ENCODE data around the gene SLC25A6. TPM values are rescaled to one million over a fixed set of nuclear protein-coding genes. Genes with fewer than 3 reads are reported as not detected.
"Not testable (repeated sequence)": the region's sequence is repeated elsewhere in the genome, so short reads cannot be mapped to it uniquely, and the experiment has no call there.

The SLC25A6 gene
- polyA plus RNA-seq, 1 of the 3 experiments (the other 2 are of a cell fraction), result 981 TPM

DNA sequence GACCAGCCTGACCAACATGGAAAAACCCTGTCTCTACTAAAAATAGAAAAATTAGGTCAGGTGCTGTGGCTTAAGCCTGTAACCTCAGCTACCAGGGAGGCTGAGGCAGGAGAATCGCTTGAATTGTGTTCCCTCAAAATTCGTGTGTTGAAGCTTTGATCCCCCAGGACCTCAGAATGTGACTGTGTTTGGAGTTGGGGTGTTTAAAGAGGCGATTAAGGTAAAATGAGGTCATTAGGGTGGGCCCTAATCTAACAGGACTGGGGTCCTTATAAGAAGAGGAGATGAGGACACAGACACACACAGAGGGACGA is 23.6 kb downstream of the SLC25A6 start:
- H3K27me3 ChIP-seq (ENCODE audit: insufficient read depth), result no peaks in the 10 kb centered on the region
- TF ChIP-seq GATA2 (CRISPR knock-in tag; IDR thresholded peaks at IDR 0.05) (no peak), TEAD4 (IDR thresholded peaks at IDR 0.05; ENCODE audit: borderline replicate concordance, insufficient read depth) (no peak), ZBTB33 (IDR thresholded peaks at IDR 0.05; ENCODE audit: borderline replicate concordance, low read depth) (no peak)
- TF ChIP-seq, protein P1, sequence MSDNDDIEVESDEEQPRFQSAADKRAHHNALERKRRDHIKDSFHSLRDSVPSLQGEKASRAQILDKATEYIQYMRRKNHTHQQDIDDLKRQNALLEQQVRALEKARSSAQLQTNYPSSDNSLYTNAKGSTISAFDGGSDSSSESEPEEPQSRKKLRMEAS (IDR thresholded peaks at IDR 0.05; ENCODE audit: low read depth), result no peak
- no peak for DNase-seq
- POLR2A ChIA-PET, result no interaction called here
- no peaks in the 10 kb centered on the region for H4K20me1 ChIP-seq (ENCODE audit: insufficient read depth)
- WGBS (ENCODE audit: low lambda C conversion rate), result 46% methylated on average over 4 of the region's 4 CpGs
- no peak overlapping the region for H3K9ac ChIP-seq
- no peak overlapping the region for H3K4me3 ChIP-seq (ENCODE audit: low read depth in 2 of 2, low read length in 1 of 2)
- H3K9me2 ChIP-seq, result no peaks in the 10 kb centered on the region
- no peak overlapping the region for H2AFZ ChIP-seq (ENCODE audit: low read depth)
- no peaks in the 10 kb centered on the region for H3K4me1 ChIP-seq (ENCODE audit: control insufficient read depth in 1 of 2, insufficient read depth in 2 of 2, low read depth in 1 of 2, low read length in 1 of 2)
- no peaks in the 10 kb centered on the region for H3K79me2 ChIP-seq (ENCODE audit: insufficient read depth)
- H3K9me3 ChIP-seq, result no peaks in the 10 kb centered on the region
- no peaks in the 10 kb centered on the region for H3K36me3 ChIP-seq (replicated peaks in 1 of 2; ENCODE audit: control insufficient read depth in 1 of 2, insufficient read depth in 2 of 2, low read length in 1 of 2)
- CTCF ChIA-PET, result no interaction called here
- no peaks in the 10 kb centered on the region for H3F3A ChIP-seq (replicated peaks; ENCODE audit: insufficient read depth)
- no peak overlapping the region for H3K4me2 ChIP-seq
- H3K27ac ChIP-seq (ENCODE audit: low read depth in 2 of 2, low read length in 1 of 2), result no peak overlapping the region

GRCh38 chrX:1366363-1366762 is 25.6 kb downstream of the SLC25A6 start:
- CTCF ChIA-PET; H2AFZ ChIP-seq (ENCODE audit: low read depth); H3K9me2 ChIP-seq; H3K9me3 ChIP-seq; H3K4me1 ChIP-seq (ENCODE audit: control insufficient read depth in 1 of 2, insufficient read depth in 2 of 2, low read depth in 1 of 2, low read length in 1 of 2); POLR2A ChIA-PET; H3K27me3 ChIP-seq (ENCODE audit: insufficient read depth); H3K4me3 ChIP-seq (ENCODE audit: low read depth in 2 of 2, low read length in 1 of 2); H3F3A ChIP-seq (replicated peaks; ENCODE audit: insufficient read depth); H3K4me2 ChIP-seq; DNase-seq; H3K9ac ChIP-seq; H3K36me3 ChIP-seq (replicated peaks in 1 of 2; ENCODE audit: control insufficient read depth in 1 of 2, insufficient read depth in 2 of 2, low read length in 1 of 2); H3K79me2 ChIP-seq (ENCODE audit: insufficient read depth); H3K27ac ChIP-seq (ENCODE audit: low read depth in 2 of 2, low read length in 1 of 2); H4K20me1 ChIP-seq (ENCODE audit: insufficient read depth): not testable (repeated sequence)
- WGBS (ENCODE audit: low lambda C conversion rate), result over 99% methylated on average over 20 of the region's 63 CpGs

GRCh38 chrX:1361910-1362309 is 30.0 kb downstream of the SLC25A6 start:
- no peaks in the 10 kb centered on the region for H3K9me3 ChIP-seq
- H3K79me2 ChIP-seq (ENCODE audit: insufficient read depth), result no peaks in the 10 kb centered on the region
- H3K9me2 ChIP-seq, result no peaks in the 10 kb centered on the region
- H3K27ac ChIP-seq (ENCODE audit: low read depth in 2 of 2, low read length in 1 of 2), result no peak overlapping the region
- no peaks in the 10 kb centered on the region for H3K36me3 ChIP-seq (replicated peaks in 1 of 2; ENCODE audit: control insufficient read depth in 1 of 2, insufficient read depth in 2 of 2, low read length in 1 of 2)
- peaks cover 7% of the 10 kb centered on the region; the same call in 1 of the 2 replicates for H3K27me3 ChIP-seq (ENCODE audit: insufficient read depth)
- no peak overlapping the region for H3K9ac ChIP-seq
- no peaks in the 10 kb centered on the region for H3K4me1 ChIP-seq (ENCODE audit: control insufficient read depth in 1 of 2, insufficient read depth in 2 of 2, low read depth in 1 of 2, low read length in 1 of 2)
- CTCF ChIA-PET, result no interaction called here
- H3F3A ChIP-seq (replicated peaks; ENCODE audit: insufficient read depth), result no peaks in the 10 kb centered on the region
- H3K4me2 ChIP-seq, result no peak overlapping the region
- no peak for DNase-seq
- no peak overlapping the region for H3K4me3 ChIP-seq (ENCODE audit: low read depth in 2 of 2, low read length in 1 of 2)
- POLR2A ChIA-PET, result no interaction called here
- no peak overlapping the region for H2AFZ ChIP-seq (ENCODE audit: low read depth)
- no peaks in the 10 kb centered on the region for H4K20me1 ChIP-seq (ENCODE audit: insufficient read depth)
- 31% methylated on average over 2 of the region's 2 CpGs for WGBS (ENCODE audit: low lambda C conversion rate)
- TF ChIP-seq MEF2A (IDR thresholded peaks at IDR 0.05; ENCODE audit: borderline replicate concordance, low read depth) (no peak), FOSL2 (IDR thresholded peaks at IDR 0.05; ENCODE audit: borderline replicate concordance, low read depth) (no peak), FOXM1 (IDR thresholded peaks at IDR 0.05; ENCODE audit: low read depth) (no peak), JUND (IDR thresholded peaks at IDR 0.05) (no peak), TEAD4 (IDR thresholded peaks at IDR 0.05; ENCODE audit: borderline replicate concordance, insufficient read depth) (no peak), CTCF (IDR thresholded peaks at IDR 0.05) (no peak), EP300 (IDR thresholded peaks at IDR 0.05; ENCODE audit: borderline replicate concordance in 1 of 2, low read depth in 1 of 2, low read length in 1 of 2) (no peak), SMC3 (IDR thresholded peaks at IDR 0.05; ENCODE audit: low read depth, low read length) (no peak), GATA2 (CRISPR knock-in tag; IDR thresholded peaks at IDR 0.05) (no peak), SIN3A (IDR thresholded peaks at IDR 0.05; ENCODE audit: borderline replicate concordance, low read depth, low read length) (no peak), TAF1 (IDR thresholded peaks at IDR 0.05; ENCODE audit: borderline replicate concordance, low read depth, low read length) (no peak)
- TF ChIP-seq, protein P2, sequence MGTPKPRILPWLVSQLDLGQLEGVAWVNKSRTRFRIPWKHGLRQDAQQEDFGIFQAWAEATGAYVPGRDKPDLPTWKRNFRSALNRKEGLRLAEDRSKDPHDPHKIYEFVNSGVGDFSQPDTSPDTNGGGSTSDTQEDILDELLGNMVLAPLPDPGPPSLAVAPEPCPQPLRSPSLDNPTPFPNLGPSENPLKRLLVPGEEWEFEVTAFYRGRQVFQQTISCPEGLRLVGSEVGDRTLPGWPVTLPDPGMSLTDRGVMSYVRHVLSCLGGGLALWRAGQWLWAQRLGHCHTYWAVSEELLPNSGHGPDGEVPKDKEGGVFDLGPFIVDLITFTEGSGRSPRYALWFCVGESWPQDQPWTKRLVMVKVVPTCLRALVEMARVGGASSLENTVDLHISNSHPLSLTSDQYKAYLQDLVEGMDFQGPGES (IDR thresholded peaks at IDR 0.05; ENCODE audit: low read depth, low read length), result no peak

All from SK-N-SH (cell line).